NCI-H2081 treated with DMSO at 0.1 percent for 48 hours (cell line): ENCODE data around the gene TIGD6.
A peak's percentile ranks its signal among the peaks of the same experiment; 100 is the strongest.
"Not testable (repeated sequence)": the region's sequence is repeated elsewhere in the genome, so short reads cannot be mapped to it uniquely, and the experiment has no call there.

Experiments
- DNase-seq: peaks from one replicate; lab custom pipeline; 2025; lab: John Stamatoyannopoulos, UW

The TIGD6 gene

GRCh38 chr5:149969181-149969930, 31.1 kb downstream of the TIGD6 start:
- no peak for DNase-seq

GRCh38 chr5:149966946-149967345, 33.5 kb downstream of the TIGD6 start:
- DNase-seq: no peak

- DNase-seq: no peak
Measured at GRCh38 chr5:149963729-149964128, 36.7 kb downstream of the TIGD6 start.

GRCh38 chr5:149962601-149963300, 37.7 kb downstream of the TIGD6 start:
- no peak for DNase-seq

GRCh38 chr5:149961957-149962409, 38.5 kb downstream of the TIGD6 start:
- DNase-seq: peak; percentile 2

GRCh38 chr5:149961186-149961685, 39.2 kb downstream of the TIGD6 start:
- no peak for DNase-seq

GRCh38 chr5:149960272-149961185, 39.9 kb downstream of the TIGD6 start, which contains the start of gene SLC26A2:
Gene SLC26A2 (plus strand): TSS chr5:149960758. CDS start chr5:149977653, 16,895 bp downstream.
- DNase-seq: peak; percentile 71

GRCh38 chr5:149959406-149960236, 40.8 kb downstream of the TIGD6 start:
- no peak for DNase-seq

GRCh38 chr5:149957855-149958254, 42.6 kb downstream of the TIGD6 start:
- DNase-seq: no peak

- DNase-seq: no peak
Measured at GRCh38 chr5:149956685-149957084, 43.8 kb downstream of the TIGD6 start.

- no peak for DNase-seq
Measured at GRCh38 chr5:149954798-149955197, 45.7 kb downstream of the TIGD6 start.

GRCh38 chr5:149953436-149954121, 46.9 kb downstream of the TIGD6 start:
- no peak for DNase-seq

- no peak for DNase-seq
Measured at GRCh38 chr5:149951138-149951749, 49.2 kb downstream of the TIGD6 start.

GRCh38 chr5:149948993-149949392, 51.5 kb downstream of the TIGD6 start:
- no peak for DNase-seq

GRCh38 chr5:149946118-149946517, 54.3 kb downstream of the TIGD6 start:
- no peak for DNase-seq

GRCh38 chr5:149944666-149945065, 55.8 kb downstream of the TIGD6 start, which contains the start of gene PDE6A:
Gene PDE6A (minus strand): TSS chr5:149944793. CDS start chr5:149944673, 120 bp downstream.
- DNase-seq: no peak

- not testable (repeated sequence) for DNase-seq
Measured at GRCh38 chr5:149943177-149943949, 57.1 kb downstream of the TIGD6 start.
